K562 (cell line): ENCODE measurements around the gene HMX2. TPM values are rescaled to one million over a fixed set of nuclear protein-coding genes. Genes with fewer than 3 reads are reported as not detected.

ENCODE experiments used
- ATAC-seq: fragments of 200-7000 bp; cut with Tn5 transposase; 3 replicates; pipeline ENCODE4 v1.9.1; 2020; ENCODE audit warnings: moderate library complexity
- BruUV-seq: library from RNA; stranded (reverse); fragments of 400-500 nt; replicated peaks from 2 replicates; lab custom pipeline; 2021; lab: Mats Ljungman, UMichigan
- CTCF ChIA-PET: fragments of 300-600 bp; formaldehyde crosslinking; extraction: SDS; loops from one replicate; lab custom pipeline; 2021; ENCODE audit warnings: low intra/inter-chr PET ratio; lab: Yijun Ruan, JAX
- POLR2A ChIA-PET: fragments of 300-600, 350-650 bp; sonication (Branson Sonifier 250); formaldehyde crosslinking; extraction: SDS; loops from one replicate; lab custom pipeline; 2021; ENCODE audit warnings: antibody characterized with exemption, inconsistent platforms; lab: Yijun Ruan, JAX
- DNase-seq, 4 experiments: peaks; one replicate each; pipeline versions ENCODE4 v3.0.0 to v3.0.0-alpha.2; 2011 to 2018; ENCODE audit warnings: low spot score in 3 of 4, mixed read lengths in 3 of 4; ENCODE audit errors: extremely low read depth in 1 of 4
- FAIRE-seq: peaks from 2 replicates; lab custom pipeline; 2011; peaks lifted over from hg19 to GRCh38; lab: Jason Lieb, UNC
- H2AFZ ChIP-seq: 2 replicates; pipeline ENCODE4 v1.6.0; 2011; ENCODE audit warnings: low read depth, low read length, control low read depth, inconsistent platforms
- H3K27ac ChIP-seq: fragments of 200-600 bp; 3 replicates; pipeline ENCODE4 v1.8.0; 2011; ENCODE audit warnings: low read depth, mild to moderate bottlenecking, control low read depth, inconsistent platforms, low read length, moderate library complexity, mixed read lengths; ENCODE audit errors: extremely low read depth
- H3K27me3 ChIP-seq, 2 experiments: fragments of 300-600 bp in 1 of 2; 2 replicates in 1 of 2; 3 replicates in 1 of 2; pipeline versions ENCODE4 v1.6.0 to v1.8.0; 2011; ENCODE audit warnings: inconsistent platforms in 2 of 2, low read length in 2 of 2, mild to moderate bottlenecking in 1 of 2, mixed read lengths in 1 of 2, moderate library complexity in 1 of 2; ENCODE audit not compliant: control insufficient read depth in 2 of 2, insufficient read depth in 2 of 2
- H3K36me3 ChIP-seq: fragments of 300-600 bp; 3 replicates; pipeline ENCODE4 v1.8.0; 2011; ENCODE audit warnings: mild to moderate bottlenecking, low read length, inconsistent platforms; ENCODE audit not compliant: control insufficient read depth, insufficient read depth
- H3K4me1 ChIP-seq, 2 experiments: fragments of 200-600 bp in 1 of 2; replicated peaks in 1 of 2; 2 replicates in 1 of 2; 3 replicates in 1 of 2; pipeline versions ENCODE4 v1.5.1 to v1.8.0; 2011; ENCODE audit warnings: inconsistent platforms in 2 of 2, low read length in 2 of 2, mild to moderate bottlenecking in 1 of 2, mixed read lengths in 1 of 2, moderate library complexity in 1 of 2; ENCODE audit not compliant: control insufficient read depth in 2 of 2, insufficient read depth in 2 of 2
- H3K4me2 ChIP-seq: 2 replicates; pipeline ENCODE4 v1.6.1; 2011; ENCODE audit warnings: low read length, control low read depth, inconsistent platforms, mixed read lengths; ENCODE audit not compliant: insufficient read depth
- H3K4me3 ChIP-seq: fragments of 200-600 bp; sonication (generic), shearing (Covaris generic); 2 replicates; pipeline ENCODE4 v1.5.1; 2016; ENCODE audit warnings: control low read depth, inconsistent platforms
- H3K79me2 ChIP-seq: fragments of 200-600 bp; 3 replicates; pipeline ENCODE4 v1.8.0; 2011; ENCODE audit warnings: low read length, inconsistent platforms; ENCODE audit not compliant: control insufficient read depth, insufficient read depth
- H3K9ac ChIP-seq, 2 experiments: 2 replicates each; pipeline versions ENCODE4 v1.6.0 to v1.6.1; 2011; ENCODE audit warnings: low read depth in 2 of 2, low read length in 2 of 2, control low read depth in 1 of 2, inconsistent platforms in 1 of 2, mild to moderate bottlenecking in 1 of 2, mixed read lengths in 1 of 2; ENCODE audit not compliant: insufficient read depth in 1 of 2
- H3K9me1 ChIP-seq: one replicate; pipeline ENCODE4 v1.6.0; 2011; ENCODE audit warnings: inconsistent platforms, mild to moderate bottlenecking, low read length, moderate library complexity; ENCODE audit not compliant: control insufficient read depth, insufficient read depth
- H3K9me3 ChIP-seq: replicated peaks from 2 replicates; pipeline ENCODE4 v1.5.1; 2011; ENCODE audit warnings: low read depth, low read length, inconsistent platforms; ENCODE audit not compliant: control insufficient read depth, insufficient read depth
- H4K20me1 ChIP-seq: replicated peaks from 2 replicates; pipeline ENCODE4 v1.6.1; 2011; ENCODE audit warnings: low read length, inconsistent platforms, mixed read lengths; ENCODE audit not compliant: control insufficient read depth, insufficient read depth
- BDP1 ChIP-seq: IDR thresholded peaks from 3 replicates; pipeline ENCODE4 v1.6.1; 2011; ENCODE audit not compliant: insufficient read length, insufficient read depth
- CCNT2 ChIP-seq: IDR thresholded peaks from 2 replicates; pipeline ENCODE4 v1.6.1; 2011; ENCODE audit warnings: borderline replicate concordance, low read depth, mild to moderate bottlenecking, moderate library complexity, mixed read lengths, low read length; ENCODE audit not compliant: insufficient read length; ENCODE audit errors: extremely low read depth
- DACH1 ChIP-seq: fragments of 450-650 bp; IDR thresholded peaks from 2 replicates; pipeline ENCODE4 v1.6.1; 2018; ENCODE audit not compliant: partially characterized antibody
- FOSL1 ChIP-seq: fragments of 200-800 bp; sonication (Bioruptor generic); conservative IDR thresholded peaks from 2 replicates; pipeline ENCODE4 v1.6.1; 2016; ENCODE audit warnings: missing genetic modification characterization, missing compliant biosample characterization
- HMG20A ChIP-seq: fragments of 450-650 bp; formaldehyde crosslinking; conservative IDR thresholded peaks from 2 replicates; pipeline ENCODE4 v1.4.0; 2020; ENCODE audit warnings: mild to moderate bottlenecking, mixed read lengths
- SMARCB1 ChIP-seq: IDR thresholded peaks from 2 replicates; pipeline ENCODE4 v1.6.1; 2011; ENCODE audit warnings: improper control_type of control experiment, low read depth; ENCODE audit not compliant: insufficient read length
- ZNF583 ChIP-seq: fragments of 250-450 bp; sonication (Bioruptor Pico); IDR thresholded peaks from 2 replicates; pipeline ENCODE4 v1.4.0; 2020
- ZNF766 ChIP-seq: fragments of 200-800 bp; sonication (Bioruptor generic); conservative IDR thresholded peaks from 2 replicates; pipeline ENCODE4 v1.6.1; 2016; ENCODE audit warnings: missing genetic modification characterization, missing compliant biosample characterization
- WGBS: fragments of 100-300 bp; shearing (Covaris generic); methylation state at CpG from one replicate; pipeline ENCODE4 v1.1.6; 2016; ENCODE audit warnings: low coverage, mixed read lengths; ENCODE audit not compliant: insufficient coverage; ENCODE audit errors: missing lambda C conversion rate; 5-methylcytosine and 5-hydroxymethylcytosine counted together
- in situ Hi-C: fragments of 300-500 bp; cut with MboI; formaldehyde crosslinking; loops from 4 replicates; pipeline ENCODE4 v1.15.0; 2018; ENCODE audit warnings: inconsistent platforms, mixed read lengths
- intact Hi-C: fragments of 100-400 bp; cut with micrococcal nuclease; formaldehyde crosslinking; loops from 2 replicates; pipeline ENCODE4 v1.14.2; 2022
- polyA plus RNA-seq, 8 experiments: library from polyadenylated mRNA; depleted of rRNA in 4 of 8; stranded (reverse) in 5 of 8; unstranded in 3 of 8; fragments of >200 nt; fragmentation: Nextera tagmentation in 2 of 8; fragmentation: Illumina TruSeq in 1 of 8; extraction: Ambion mirVana in 2 of 8; extraction: Trizol in 1 of 8; gene quantifications; 2 replicates each; pipeline versions ENCODE4 v1.2.1 to v1.2.3, GENCODE V29; 2011 to 2014; ENCODE audit warnings: inconsistent platforms in 1 of 8, missing spikeins in 1 of 8
- total RNA-seq, 7 experiments: library from RNA; depleted of rRNA in 6 of 7; stranded (reverse); fragments of >200 nt in 6 of 7; fragmentation: Illumina TruSeq in 2 of 7; extraction: Trizol in 2 of 7; gene quantifications; 2 replicates each; pipeline versions ENCODE4 v1.2.1 to v1.2.3, GENCODE V29; 2011 to 2021; ENCODE audit warnings: low replicate concordance in 1 of 7
- TF ChIP-seq, protein P1 (sequence below): sonication (generic); formaldehyde crosslinking; IDR thresholded peaks from 2 replicates; pipeline ENCODE4 v1.8.0; 2022; ENCODE audit warnings: missing genetic modification reagents, mild to moderate bottlenecking, moderate library complexity, borderline replicate concordance

Gene HMX2
- total and polyA plus RNA-seq, 9 of the 15 experiments (the other 6 are each of a cell fraction or from before 2014, with no cell fraction given), result 0.07 to 0.58 (median 0.09) TPM; not detected in 2

DNA sequence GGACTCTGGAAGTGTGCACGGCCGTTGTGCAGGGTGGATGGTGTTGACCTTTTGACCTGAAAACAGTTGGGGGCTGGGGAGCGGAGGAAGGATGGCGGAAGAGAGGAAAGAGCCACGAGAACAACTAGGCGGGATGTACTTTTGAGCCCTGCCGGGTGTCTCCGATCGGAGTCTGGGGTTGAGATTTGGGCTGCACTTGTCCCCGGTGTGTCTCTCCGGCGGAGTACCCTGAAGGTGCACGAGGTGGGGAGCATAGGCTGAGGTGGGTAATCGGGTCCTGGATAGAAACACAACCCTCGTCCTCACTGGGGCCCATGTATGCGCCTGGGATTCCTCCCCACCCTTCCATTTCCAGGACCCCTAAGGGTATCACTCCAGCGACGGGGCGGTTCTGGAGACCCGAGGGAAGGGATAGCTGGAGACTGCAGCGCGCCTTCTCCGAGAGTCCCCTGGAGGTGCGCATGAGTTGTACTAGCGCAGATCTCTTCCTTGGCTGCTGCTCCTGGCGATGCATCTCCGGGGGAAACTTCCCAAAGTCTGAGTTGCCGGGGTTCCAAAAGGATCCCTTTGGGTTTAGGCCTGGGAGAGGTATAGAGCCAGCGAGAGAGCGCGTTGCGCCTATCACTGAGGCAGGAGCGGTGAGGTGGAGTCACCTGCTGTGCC lies 4.6 kb upstream of the HMX2 start:
- POLR2A ChIA-PET, result interaction anchor here (0.6 to 1.8 kb wide), 2 partner anchors 8 to 10 kb away, joined by 3 to 10 read pairs; partner anchors contain the start of gene BUB3
- no TSS peak for BruUV-seq
- FAIRE-seq, result no peak
- TF ChIP-seq, protein P1, sequence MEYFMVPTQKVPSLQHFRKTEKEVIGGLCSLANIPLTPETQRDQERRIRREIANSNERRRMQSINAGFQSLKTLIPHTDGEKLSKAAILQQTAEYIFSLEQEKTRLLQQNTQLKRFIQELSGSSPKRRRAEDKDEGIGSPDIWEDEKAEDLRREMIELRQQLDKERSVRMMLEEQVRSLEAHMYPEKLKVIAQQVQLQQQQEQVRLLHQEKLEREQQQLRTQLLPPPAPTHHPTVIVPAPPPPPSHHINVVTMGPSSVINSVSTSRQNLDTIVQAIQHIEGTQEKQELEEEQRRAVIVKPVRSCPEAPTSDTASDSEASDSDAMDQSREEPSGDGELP (CRISPR knock-in tag), result 0 out of 2 replicates have a peak, but pooled peaks have one; percentile 34
- TF ChIP-seq CCNT2, result no peak
- TF ChIP-seq, all 486 proteins: peak for 1
- intact Hi-C loops (no loop called here), in situ Hi-C loops (no loop called here)
- CTCF ChIA-PET, result no interaction called here
- Histone ChIP-seq H3K36me3 (peaks cover 34% of the 10 kb centered on the region), H3K9ac (no peak overlapping the region), H4K20me1 (peaks cover 7% of the 10 kb centered on the region; the same call in 1 of the 2 replicates), H3K4me2 (no peak overlapping the region), H3K9me1 (no peaks in the 10 kb centered on the region), H3K27ac (no peak overlapping the region), H2AFZ (no peak overlapping the region), H3K4me3 (no peak overlapping the region), H3K9me3 (no peaks in the 10 kb centered on the region), H3K79me2 (peaks cover 31% of the 10 kb centered on the region), H3K27me3 (no peaks in the 10 kb centered on the region), H3K4me1 (peaks cover 14 to 18% of the 10 kb centered on the region in 2 experiments)
- ATAC-seq (no peak), DNase-seq (no peak)
- 96% methylated on average over 20 of the region's 33 CpGs for WGBS

DNA sequence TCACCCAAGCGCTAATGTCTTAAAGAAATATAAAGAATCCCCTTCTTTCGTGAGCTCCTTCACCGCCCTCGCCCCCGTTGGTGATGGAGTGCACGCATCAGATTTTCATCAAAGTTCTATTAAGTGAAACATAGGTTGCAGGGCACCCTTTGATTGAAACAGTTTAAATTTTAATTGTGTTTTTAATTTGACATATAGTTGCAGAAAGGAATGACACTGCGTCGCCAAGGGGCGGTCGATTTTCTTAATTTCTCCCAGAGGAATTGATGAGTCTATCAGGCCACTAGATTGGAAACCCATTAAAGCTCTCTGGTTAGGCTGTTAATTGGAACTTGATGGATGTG lies 4.1 kb upstream of the HMX2 start:
- ChIA-PET POLR2A (interaction anchor here (0.6 to 1.8 kb wide), 2 partner anchors 8 to 9 kb away, joined by 3 to 10 read pairs; partner anchors contain the start of gene BUB3), CTCF (no interaction called here)
- TF ChIP-seq HMG20A (CRISPR knock-in tag) (no peak), ZNF583 (CRISPR knock-in tag) (no peak), BDP1 (no peak), FOSL1 (no peak), DACH1 (no peak), ZNF766 (CRISPR knock-in tag) (no peak), SMARCB1 (no peak)
- Histone ChIP-seq H3K27me3 (no peaks in the 10 kb centered on the region), H3K9me3 (no peaks in the 10 kb centered on the region), H2AFZ (no peak overlapping the region), H3K4me1 (peaks cover 14 to 23% of the 10 kb centered on the region in 2 experiments), H3K9me1 (no peaks in the 10 kb centered on the region), H3K9ac (no peak overlapping the region), H3K79me2 (peaks cover 26% of the 10 kb centered on the region), H3K4me2 (no peak overlapping the region), H4K20me1 (peaks cover 7% of the 10 kb centered on the region; the same call in 1 of the 2 replicates), H3K4me3 (no peak overlapping the region), H3K27ac (no peak overlapping the region), H3K36me3 (peaks cover 30% of the 10 kb centered on the region)
- ATAC-seq (no peak), DNase-seq (no peak), FAIRE-seq (no peak)
- WGBS, result 90% methylated on average over 10 of the region's 10 CpGs
- no TSS peak for BruUV-seq
- in situ Hi-C loops, result no loop called here
- intact Hi-C loops, result no loop called here
